HG03378 (cell line): ENCODE data around the gene SYNE4.
"Not testable (repeated sequence)": the region's sequence is repeated elsewhere in the genome, so short reads cannot be mapped to it uniquely, and the experiment has no call there.

Experiments
- ATAC-seq: cut with Tn5 transposase; IDR thresholded peaks from one replicate; pipeline ENCODE4 v1.9.1; 2021; ENCODE audit warnings: mild to moderate bottlenecking, moderate library complexity; ENCODE audit not compliant: unreplicated experiment

SYNE4 gene, protein sequence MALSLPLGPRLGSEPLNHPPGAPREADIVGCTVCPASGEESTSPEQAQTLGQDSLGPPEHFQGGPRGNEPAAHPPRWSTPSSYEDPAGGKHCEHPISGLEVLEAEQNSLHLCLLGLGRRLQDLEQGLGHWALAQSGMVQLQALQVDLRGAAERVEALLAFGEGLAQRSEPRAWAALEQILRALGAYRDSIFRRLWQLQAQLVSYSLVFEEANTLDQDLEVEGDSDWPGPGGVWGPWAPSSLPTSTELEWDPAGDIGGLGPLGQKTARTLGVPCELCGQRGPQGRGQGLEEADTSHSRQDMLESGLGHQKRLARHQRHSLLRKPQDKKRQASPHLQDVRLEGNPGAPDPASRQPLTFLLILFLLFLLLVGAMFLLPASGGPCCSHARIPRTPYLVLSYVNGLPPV

DNA sequence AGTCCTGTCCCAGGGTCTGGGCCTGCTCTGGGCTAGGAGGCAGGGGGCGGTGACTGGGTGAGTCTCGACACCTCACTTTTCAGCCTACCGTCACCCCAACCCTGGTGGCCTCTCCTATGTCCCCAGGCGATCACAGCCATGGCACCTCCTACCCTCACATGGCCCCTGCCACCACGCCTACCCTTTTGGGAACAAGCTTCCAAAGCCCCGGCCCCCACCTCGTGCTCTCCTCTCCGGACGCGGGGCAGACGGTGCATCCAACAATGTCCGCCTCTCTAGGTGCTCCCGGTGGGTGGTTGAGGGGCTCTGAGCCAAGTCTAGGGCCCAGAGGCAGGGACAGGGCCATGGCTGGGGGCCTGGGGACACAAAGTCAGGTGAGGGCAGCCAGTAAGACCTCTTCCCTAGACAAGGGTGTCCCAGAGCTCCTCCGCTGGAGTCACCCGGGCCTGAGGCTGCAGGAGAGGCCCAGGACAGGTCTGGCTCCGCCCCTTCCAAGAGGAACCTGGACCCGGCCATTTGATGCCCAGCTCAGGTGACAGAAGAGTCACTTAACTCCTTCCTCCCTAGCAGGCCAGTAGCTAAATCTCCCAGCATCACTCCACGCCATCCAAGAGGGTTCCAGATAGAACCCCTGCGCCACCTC lies at the start of gene SYNE4:
Gene SYNE4, minus strand, starts transcription at position 478 of the 643 bp plus-strand sequence. Its CDS starts 132 bp downstream, at position 346.
- ATAC-seq, result no peak

DNA sequence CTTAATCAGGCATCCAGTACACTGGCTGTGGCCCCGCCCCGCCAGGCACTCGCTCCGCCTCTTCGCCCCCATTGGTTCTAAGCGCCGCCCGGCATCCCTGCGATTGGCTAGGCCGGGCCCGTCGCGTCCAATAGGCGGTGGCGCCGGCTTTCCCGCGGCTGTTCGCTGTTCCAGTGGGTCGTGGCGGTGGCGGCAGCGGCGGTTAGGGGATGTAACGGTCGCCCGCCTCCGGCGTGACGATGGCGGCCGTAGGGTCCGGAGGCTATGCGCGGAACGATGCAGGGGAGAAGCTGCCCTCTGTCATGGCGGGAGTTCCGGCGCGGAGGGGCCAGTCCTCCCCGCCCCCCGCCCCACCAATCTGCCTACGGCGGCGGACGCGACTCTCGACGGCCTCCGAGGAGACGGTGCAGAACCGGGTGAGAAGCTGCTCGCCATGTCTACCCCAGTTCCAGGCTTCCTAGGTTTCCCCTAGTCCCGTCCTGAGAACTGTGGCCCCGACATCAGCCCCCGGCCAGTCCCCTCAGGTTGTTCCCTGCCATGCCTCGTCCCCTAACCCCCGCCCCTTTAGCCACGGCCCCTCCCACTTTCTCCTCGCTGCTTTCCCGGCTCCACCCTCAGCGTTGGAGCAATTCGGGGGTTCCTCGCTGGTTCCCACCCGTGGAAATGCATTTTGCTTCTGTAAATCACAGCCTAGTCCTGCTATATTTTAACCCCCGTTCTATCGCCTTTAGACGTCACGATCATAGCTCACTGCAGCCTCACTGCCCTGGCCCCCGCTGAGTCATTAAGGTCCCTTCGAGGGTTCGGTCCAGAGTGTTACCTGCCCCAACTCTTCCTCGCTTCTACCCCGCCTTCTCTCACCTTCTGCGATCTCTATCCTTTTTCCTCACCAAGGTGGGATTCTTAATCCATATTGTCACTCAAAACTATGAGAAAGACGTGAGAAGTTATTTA lies 46.4 kb upstream of the SYNE4 start, which contains the start of gene WDR62:
Gene WDR62, plus strand, starts transcription at position 165 of the 954 bp plus-strand sequence. Its CDS starts 75 bp downstream, at position 240.
- ATAC-seq, result peak; percentile 69

- ATAC-seq, result peak; percentile 74
These were observed 45.6 kb upstream of the SYNE4 start, which contains the start of gene THAP8 for GRCh38 chr19:36054119-36054732. Gene THAP8 (minus strand): TSS chr19:36054285. CDS start chr19:36054217, 68 bp downstream.

GRCh38 chr19:36051637-36052036 lies 43.0 kb upstream of the SYNE4 start:
- ATAC-seq, result no peak

GRCh38 chr19:36051236-36051635 lies 42.6 kb upstream of the SYNE4 start:
- ATAC-seq, result no peak

GRCh38 chr19:36049080-36049698 lies 40.6 kb upstream of the SYNE4 start:
- ATAC-seq, result no peak

- no peak for ATAC-seq
These were observed 39.2 kb upstream of the SYNE4 start for GRCh38 chr19:36047835-36048234.

GRCh38 chr19:36046443-36047050 lies 37.9 kb upstream of the SYNE4 start:
- ATAC-seq, result no peak

DNA sequence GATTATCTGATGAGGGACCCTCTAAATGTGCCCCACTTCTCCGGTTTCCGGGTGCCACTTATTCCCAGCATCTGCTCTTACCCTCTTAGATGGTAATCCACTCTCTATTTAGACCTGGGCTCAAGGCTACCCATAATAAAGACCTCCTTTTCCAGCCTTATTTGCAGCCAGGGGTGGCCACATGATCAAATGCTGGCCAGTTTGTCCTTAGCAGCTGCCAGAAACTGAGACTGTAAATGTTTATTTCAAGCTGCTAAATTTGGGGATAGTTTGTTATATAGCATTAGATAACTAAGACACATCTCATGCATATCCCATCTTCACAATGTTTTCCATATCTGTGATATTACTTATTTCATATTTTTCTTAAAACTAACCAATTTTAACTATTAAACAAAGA lies 35.3 kb upstream of the SYNE4 start:
- ATAC-seq, result no peak

DNA sequence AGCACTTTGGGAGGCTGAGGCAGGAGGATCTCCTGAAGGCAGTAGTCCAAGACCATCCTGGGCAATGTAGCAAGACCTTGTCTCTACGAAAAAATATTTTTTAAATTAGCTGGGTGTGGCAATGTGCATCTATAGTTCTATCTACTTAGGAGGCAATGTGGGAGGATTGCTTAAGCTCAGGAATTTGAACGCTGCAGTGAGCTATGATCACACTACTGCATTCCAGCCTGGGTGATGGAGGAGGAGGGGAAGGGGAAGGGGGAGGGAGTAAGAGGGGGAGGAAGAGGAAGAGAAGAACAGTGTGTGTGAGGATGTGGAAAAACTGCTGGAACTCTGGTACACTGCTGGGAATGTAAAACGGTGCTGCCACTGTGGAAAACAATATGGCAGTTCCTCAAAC lies 33.2 kb upstream of the SYNE4 start:
- ATAC-seq, result no peak

DNA sequence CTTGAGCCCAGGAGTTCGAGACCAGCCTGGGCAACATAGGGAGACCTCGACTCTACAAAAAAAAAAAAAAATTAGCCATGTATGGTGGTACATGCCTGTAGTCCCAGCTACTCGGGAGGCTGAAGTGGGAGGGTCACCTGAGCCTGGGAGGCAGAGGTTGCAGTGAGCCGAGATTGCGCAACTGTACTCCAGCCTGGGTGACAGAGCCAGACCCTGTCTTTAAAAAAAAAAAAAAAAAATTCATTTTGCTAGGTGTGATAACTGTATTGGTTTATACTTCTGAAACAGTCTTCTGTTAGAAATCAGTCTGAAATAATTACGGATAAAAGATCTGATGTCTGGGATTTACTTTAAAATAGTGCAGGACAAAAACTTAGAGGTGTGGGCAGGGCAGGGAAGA lies 32.5 kb upstream of the SYNE4 start:
- ATAC-seq, result not testable (repeated sequence)

DNA sequence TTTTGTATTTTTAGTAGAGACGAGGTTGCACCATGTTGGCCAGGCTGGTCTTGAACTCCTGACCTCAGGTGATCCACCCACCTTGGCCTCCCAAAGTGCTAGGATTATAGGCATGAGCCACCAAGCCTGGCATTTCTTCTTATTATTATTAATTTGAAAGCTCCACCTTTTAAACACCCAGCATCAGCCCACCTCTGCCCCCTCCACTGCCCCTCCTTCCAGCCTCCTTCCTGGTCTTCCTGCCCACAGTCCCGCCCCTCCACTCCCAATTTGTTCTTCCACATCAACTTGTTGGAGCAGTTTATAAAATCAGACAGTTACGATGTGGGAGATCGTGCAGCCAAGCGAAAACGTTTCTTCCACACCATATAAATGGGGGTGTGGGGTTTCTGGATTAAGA lies 31.9 kb upstream of the SYNE4 start:
- ATAC-seq, result no peak

GRCh38 chr19:36032251-36033104 lies 23.9 kb upstream of the SYNE4 start, which contains the start of gene CLIP3:
Gene CLIP3 (minus strand): TSS chr19:36032873. CDS start chr19:36032357, 516 bp downstream.
- no peak for ATAC-seq

DNA sequence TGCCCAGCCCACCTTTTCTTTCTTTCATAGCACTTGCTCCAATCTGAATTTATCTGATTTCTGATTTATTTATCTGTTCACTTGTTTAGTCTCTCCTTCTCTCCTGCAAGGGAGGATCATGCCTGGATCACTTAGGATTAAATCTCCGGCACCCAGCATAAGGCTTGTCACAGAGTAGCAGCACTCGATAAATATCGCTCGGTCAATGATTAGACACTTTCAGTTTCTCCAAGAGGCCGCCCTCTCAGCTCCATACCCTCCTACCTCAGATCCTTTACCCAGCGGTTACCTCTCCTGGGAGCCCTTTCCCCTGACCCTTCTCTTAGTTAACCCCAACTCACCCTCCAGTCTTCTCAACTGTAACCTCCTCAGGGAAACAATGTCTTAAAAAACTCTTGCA lies 22.7 kb upstream of the SYNE4 start:
- no peak for ATAC-seq

DNA sequence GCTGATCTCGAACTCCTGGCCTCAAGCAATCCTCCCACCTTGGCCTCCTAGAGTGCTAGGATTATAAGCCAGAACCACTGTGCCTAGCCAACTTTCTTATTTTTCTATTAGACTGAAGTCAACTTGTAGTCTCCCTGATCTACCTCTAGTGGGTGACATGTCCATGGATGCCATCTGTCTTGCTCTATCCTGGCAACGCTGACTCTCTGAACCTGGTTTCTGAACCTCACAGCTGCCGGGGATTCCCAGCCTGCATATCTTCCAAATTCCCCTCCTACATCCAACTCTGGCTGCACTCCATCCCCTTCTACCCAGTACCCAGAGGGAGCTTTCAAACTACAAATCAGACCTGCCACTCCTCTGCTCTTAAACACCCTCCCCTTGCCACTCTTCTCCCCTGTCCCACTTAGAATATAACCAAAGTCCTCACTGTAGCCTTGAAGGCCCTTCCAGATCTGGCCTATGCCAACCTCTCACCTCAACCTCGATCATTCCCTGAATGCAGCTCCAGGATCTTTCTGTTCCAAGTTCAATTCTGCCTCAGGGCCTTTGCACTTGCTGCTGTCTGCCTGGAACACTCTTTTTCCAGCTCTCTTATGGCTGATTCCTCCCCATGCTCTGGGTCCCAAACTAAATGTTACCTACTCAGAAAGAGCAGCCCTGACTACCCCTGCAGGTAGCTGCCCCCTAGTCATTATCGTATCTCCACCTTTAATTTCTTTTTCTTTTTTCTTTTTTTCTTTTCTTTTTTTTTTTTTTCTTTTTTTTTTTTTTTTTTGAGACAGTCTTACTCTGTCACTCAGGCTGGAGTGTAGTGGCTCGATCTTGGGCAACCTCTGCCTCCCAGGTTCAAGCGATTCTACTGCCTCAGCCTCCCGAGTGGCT lies 21.9 kb upstream of the SYNE4 start:
- ATAC-seq, result no peak

DNA sequence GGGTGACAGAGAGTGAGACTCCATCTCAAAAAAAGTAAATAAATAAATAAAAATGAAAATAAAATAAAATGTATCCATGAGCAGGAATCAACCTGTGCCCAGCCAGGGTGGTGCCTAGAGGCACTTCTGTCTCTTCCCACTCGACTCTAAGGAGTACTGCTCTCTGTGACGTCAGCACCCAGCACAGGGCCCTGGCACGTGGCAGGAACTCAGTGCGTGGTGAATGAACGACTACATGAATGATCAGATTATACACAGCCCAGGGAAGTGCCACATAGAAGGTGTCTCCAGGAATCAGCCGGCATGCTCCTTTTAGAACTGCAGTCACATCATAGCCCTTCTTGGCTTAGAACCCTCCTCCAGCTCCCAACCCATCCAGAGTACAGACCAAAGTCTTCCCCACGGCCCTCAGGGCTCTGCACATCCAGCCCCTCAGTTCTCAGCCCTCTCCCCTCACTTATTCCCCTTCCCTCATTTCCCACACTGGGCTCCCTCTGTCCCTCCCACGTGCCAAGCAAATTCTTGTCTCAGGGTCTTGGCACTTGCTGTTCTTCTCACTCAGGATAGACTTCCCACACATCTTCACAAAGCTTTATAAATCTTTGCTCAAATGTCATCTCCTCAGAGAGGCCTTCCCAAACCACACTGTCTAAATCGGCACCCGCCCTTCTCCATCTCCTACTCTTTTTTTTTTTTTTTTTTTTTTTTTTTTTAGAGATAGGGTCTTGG lies 19.9 kb upstream of the SYNE4 start:
- no peak for ATAC-seq

GRCh38 chr19:36027696-36028095 lies 19.1 kb upstream of the SYNE4 start:
- no peak for ATAC-seq
